IPS-18c (cell line): ENCODE results near the gene PLAC9.
"Not testable (repeated sequence)": the region's sequence is repeated elsewhere in the genome, so short reads cannot be mapped to it uniquely, and the experiment has no call there.

ENCODE experiments used
- H3K4me3 ChIP-seq: 2 replicates; pipeline ENCODE4 v1.7.0; 2013; ENCODE audit warnings: low read depth, mild to moderate bottlenecking, low read length, moderate library complexity; ENCODE audit not compliant: insufficient read depth
- H3K9me3 ChIP-seq: one replicate; pipeline ENCODE4 v1.6.1; 2013; ENCODE audit warnings: mild to moderate bottlenecking, low read length, moderate library complexity; ENCODE audit not compliant: control insufficient read depth, insufficient read depth

Gene PLAC9, protein sequence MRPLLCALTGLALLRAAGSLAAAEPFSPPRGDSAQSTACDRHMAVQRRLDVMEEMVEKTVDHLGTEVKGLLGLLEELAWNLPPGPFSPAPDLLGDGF

DNA sequence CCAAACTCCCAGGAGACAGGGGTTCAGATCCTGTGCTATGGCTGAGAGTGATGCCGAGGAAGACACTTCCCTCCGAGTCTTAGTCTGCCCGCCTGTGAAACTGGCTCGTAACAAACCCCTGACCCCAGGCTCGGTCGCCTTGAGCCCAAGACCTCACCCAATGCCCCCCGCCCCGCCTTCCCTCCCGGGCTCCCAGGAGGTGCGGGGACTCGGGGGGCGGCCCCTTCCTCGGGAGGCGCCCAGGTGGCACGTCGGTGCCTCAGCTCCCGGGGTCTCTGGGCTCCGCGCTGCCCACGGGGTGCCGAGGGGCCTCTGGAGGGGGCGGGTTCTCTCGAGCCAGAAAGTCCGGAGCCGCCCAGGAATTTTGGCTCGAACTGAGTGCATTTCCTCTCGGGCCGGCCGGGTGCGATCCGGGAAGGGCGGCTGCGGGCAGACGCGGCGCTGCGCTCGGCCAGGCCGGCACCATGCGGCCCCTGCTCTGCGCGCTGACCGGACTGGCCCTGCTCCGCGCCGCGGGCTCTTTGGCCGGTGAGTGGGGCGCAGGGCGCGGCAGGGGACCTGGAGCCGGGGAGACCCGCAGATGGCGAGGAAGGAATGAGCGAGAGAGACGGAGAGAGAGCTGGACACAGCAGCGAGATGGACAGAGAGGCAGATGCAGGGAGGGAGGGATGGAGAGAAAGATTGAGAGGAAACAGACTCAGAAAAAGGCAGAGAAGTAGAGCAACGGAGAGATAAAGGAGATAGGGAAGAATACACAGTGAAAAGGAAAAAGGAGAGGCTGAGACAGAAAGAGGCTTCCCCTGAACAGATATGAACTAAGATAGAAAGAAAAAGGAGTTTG lies at the start of gene PLAC9:
Gene PLAC9 (plus strand): TSS at position 432 of the 841 bp plus-strand sequence. CDS start 33 bp downstream, at position 465.
- H3K4me3 ChIP-seq, result peak within 1 kb of the TSS; percentile 64

DNA sequence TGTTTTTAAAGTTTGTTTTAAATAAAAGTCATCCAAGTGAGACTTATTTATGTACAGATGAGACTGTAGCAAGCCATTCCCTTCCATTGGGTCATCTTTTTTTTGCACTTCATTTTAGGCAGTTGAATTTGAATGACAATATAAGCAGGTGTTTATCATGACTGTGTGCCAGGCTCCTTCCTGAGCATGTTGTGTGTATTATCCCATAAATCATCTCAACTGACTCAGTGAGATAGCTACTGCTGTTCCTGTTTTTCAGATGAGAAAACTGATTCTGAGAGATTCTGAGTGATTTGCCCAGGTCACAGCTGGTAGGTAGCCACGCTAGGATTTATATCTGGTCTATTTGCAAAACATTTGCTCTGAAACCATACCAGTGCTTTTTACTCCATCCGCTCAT lies 42.4 kb upstream of the PLAC9 start:
- Histone ChIP-seq H3K9me3 (no peaks in the 10 kb centered on the region), H3K4me3 (no peak overlapping the region)

More for the DNA sequence above, at the start of gene PLAC9:
- H3K9me3 ChIP-seq, result peaks cover 2% of the 10 kb centered on the region

DNA sequence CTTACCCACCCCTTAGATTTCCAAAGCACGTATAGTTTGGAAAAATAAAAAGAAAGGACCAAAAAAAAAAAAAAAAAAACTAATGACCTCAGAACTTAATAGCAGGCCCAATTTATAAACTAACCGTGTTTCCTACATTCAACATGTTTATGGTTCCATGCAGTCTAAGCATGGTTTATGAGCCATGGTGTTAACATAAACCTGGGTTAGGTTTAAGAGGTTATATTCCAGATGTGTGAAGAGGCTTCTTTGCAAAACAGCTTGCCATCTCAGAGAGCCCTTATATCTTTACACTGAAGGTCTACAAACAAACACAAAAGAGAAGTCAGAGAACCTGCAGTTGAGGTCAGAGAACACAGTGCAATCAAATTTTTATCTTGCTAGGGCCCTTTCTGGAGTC lies 38.3 kb upstream of the PLAC9 start:
- H3K4me3 ChIP-seq, result no peak overlapping the region
- no peaks in the 10 kb centered on the region for H3K9me3 ChIP-seq

DNA sequence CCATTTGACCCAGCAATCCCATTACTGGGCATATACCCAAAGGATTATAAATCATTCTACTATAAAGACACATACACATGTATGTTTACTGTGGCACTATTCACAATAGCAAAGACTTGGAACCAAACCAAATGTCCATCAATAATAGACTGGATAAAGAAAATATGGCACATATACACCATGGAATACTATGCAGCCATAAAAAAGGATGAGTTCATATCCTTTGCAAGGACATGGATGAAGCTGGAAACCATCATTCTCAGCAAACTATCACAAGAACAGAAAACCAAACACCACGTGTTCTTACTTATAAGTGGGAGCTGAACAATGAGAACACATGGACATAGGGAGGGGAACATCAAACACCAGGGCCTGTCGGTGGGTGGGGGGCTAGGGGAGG lies 34.3 kb upstream of the PLAC9 start:
- H3K9me3 ChIP-seq, H3K4me3 ChIP-seq: not testable (repeated sequence)

DNA sequence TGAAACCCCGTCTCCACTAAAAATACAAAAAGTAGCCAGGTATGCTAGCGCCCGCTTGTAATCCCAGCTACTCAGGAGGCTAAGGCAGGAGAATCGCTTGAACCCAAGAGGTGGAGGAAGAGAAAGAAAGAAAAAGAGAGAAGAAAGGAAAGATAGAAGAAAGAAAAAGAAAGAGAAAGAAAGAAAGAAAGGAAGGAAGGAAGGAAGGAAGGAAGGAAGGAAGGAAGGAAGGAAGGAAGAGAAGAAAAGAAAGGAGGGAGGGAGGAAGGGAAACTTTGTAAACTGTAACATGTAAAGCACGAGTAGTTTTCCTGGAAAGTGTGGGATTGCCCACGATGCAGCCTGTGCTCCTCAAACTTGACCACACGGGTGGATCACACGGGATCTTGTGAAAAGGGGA lies 33.2 kb upstream of the PLAC9 start:
- not testable (repeated sequence) for H3K9me3 ChIP-seq

DNA sequence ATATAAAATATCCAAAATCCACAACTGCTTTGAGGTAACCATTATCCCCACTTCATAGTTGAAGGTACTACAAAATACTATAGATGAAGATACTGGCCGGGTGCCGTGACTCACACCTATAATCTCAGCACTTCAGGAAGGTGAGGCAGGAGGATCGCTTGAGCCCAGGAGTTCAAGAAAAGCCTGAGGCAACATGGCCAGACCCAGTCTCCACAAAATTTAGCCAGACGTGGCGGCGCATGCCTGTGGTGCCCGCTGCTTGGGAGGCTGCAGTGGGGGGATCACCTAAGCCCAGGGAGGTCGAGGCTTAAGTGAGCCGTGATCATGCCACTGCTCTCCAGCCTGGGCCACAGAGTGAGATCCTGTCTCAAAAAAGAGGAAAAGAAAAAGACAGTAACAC lies 32.4 kb upstream of the PLAC9 start:
- Histone ChIP-seq H3K9me3 (no peaks in the 10 kb centered on the region), H3K4me3 (no peak overlapping the region)

More for the DNA sequence above, 33.2 kb upstream of the PLAC9 start:
- not testable (repeated sequence) for H3K4me3 ChIP-seq

DNA sequence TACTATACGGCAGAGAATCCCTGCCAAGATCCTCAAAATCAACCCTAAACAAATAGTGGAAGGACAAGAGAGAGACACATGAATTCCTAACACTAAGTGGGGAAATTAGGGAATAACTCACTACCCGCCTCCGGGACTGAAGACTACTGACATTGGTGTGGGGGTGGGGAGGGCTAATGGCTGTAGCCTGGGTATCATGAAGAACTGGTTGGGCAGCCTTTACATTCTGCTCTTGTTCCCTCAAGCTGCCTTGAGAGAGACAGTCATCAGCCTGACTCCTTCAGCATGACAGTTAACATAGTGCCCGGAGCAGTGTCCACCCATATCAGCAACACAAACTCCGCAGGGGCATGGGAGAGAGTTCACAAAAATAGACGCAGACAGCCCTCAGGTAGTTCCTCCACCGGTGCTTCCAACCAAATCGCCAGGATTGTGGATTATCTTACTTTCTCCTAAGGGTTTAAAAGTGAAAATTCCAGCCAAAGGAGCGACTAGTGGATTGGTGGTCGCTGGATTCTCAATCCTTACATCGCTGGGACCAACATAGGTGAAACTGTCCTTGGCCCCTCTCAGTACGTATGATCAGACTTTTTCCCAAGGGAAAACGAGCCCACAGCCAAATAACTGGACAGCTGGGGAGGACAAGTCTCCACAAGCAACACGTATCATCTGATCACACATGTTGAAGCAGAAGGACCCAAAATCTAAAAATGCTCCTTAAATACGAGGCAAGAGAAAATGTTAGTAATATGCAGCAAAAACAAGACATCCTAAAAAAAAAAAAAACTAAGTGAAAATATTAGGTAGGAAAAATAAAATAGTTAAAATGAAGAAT lies 31.5 kb upstream of the PLAC9 start:
- Histone ChIP-seq H3K9me3 (no peaks in the 10 kb centered on the region), H3K4me3 (no peak overlapping the region)

DNA sequence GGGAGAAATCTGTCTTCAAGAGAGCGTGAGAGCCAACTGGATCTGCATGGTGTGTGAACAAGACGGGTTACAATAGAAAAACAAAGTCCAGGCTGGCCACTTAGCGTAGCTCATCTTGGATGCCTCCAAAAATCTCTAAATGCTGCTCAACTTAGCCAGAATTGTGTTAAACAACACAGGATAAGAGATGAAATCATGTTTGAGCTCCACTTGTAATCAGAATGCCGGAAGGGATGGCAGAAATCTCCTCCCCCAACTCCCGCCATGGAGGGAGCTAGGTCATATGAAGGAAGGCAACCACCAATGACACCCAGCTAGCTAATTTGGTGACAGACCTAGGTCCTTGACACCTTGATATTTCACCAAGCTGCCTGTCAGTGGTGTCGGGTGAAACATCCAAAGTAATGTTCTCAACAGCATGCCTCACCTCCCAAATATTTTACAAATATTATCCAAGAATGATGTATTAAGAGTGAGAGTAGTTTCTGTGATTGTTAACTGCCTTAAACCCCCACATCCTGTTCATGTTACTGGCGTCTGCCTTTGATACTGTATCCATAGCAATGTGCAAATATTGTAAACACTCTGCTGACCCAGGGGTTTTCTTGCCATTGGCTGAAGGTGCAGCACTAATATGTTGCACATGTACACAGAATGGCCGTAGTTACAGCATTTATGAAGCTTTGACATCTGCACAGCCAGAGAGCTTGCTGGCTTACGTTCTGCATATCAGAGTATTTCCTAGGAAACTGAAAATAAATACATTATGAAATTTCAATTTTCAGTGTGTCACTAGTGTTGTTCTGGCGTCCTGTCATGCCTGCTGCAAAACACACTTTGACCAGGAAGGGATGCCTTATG lies 28.2 kb upstream of the PLAC9 start:
- Histone ChIP-seq H3K9me3 (peaks cover 9% of the 10 kb centered on the region), H3K4me3 (no peak overlapping the region)

DNA sequence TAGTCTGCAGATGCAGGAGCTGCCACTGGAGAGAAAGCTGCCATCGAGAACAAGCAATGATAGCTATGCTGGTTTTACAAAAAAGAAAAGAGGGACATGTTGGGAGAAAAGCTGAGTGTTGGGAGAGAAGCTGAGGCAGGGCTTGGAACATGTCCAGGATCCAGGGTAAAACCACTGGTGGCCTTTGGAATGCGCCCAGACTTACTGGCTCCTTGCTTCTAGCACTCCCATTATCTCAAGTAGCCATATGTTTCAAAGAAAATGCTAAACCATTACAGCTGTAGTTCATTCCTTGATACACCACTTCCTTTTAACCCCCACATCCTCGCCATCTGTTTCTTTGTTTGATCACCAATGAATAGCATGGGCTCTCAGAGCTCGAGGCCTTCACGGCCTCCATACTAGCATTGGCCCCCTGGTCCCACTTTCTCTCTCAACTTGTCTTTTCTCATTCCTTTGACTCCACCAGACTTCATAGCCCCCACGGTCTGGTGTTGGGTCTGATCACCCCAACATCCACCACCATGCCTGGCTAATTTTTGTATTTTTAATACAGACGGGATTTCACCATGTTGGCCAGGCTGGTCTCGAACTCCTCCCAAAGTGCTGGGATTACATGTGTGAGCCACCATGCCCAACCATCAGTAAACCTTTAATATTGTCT lies 23.8 kb upstream of the PLAC9 start:
- Histone ChIP-seq H3K4me3 (no peak overlapping the region), H3K9me3 (peaks cover 11% of the 10 kb centered on the region)

DNA sequence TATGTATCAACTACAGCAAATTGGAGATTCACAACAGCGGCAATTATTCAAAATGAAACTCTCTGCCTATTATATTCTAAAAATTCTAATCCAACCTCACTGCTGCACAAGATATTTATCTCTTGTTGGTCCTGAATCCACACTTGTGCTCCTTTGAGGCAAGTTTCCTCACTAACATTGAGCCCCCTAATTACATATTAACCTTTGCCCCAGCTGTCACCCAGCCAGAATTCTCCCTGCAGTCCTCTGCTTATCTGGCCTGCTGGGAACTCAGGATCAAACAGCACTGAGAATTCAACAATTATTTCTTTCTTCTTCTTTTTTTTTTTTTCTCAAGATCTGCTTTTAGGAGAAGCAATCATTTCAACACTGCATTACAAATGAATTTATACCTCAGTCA lies 21.5 kb upstream of the PLAC9 start:
- no peak overlapping the region for H3K4me3 ChIP-seq
- H3K9me3 ChIP-seq, result peaks cover 11% of the 10 kb centered on the region

DNA sequence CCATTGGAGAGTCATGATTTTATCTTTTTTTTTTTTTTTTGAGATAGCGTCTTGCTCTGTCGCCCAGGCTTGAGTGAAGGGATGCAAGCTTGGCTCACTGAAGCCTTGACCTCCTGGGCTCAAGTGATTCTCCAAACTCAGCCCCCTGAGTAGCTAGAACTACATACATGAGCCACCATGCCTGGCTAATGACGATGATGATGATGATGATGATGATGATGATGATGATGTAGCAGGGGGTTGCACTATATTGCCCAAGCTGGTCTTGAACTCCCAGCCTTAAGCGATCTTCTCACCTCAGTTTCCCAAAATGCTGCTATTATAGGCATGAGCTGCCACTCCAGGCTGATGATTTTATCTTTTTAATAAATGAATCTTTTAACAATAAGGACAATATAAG lies 13.9 kb upstream of the PLAC9 start:
- H3K9me3 ChIP-seq, result no peaks in the 10 kb centered on the region
- H3K4me3 ChIP-seq, result no peak overlapping the region

DNA sequence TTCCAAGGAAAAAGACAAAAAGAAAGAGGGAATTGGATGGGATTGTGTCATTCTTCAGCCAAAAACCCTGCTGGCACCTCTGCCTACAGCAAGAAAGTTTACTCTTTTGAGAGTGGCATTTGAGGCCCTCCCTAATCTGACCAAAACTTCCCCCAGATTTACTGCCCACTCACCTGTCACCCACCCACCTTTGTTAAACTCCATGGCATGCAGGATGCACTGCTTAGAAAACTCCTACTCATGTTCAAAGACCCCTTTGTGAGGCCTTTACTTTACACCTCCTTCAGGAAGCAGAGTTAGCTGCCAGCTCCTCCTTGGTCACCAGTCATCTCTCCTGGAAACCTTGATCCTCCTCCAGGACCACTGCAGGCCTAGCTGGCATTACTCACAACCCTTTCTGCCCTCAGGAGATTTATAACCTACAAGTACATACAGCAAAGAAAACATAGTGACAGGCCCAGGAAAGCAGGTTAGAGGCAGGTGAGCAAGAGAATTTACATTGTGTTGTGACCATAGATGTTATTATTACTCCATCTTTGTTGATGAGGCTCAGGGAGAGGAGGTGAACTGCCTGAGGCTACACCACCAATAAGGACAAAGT lies 10.3 kb upstream of the PLAC9 start:
- no peaks in the 10 kb centered on the region for H3K9me3 ChIP-seq
- H3K4me3 ChIP-seq, result no peak overlapping the region

DNA sequence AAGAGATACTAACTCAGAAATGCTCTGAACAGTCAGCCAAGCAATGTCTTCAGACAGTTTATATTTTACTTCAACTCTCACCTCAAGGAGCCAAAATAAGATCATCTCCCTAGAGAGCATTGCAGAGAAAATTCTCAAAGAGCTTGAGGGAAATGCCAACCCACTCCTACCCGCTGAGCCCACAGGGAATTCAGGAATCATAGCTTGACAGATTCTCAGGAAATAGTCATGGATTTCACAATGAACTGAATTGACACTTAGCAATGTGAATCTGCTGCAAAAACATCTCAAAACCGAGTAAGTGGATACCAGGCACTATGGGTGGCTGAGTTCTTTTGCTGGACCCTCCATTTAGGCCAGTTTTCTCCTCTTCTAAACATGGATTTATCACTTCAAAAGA lies 9.8 kb upstream of the PLAC9 start:
- Histone ChIP-seq H3K9me3 (no peaks in the 10 kb centered on the region), H3K4me3 (no peak overlapping the region)

DNA sequence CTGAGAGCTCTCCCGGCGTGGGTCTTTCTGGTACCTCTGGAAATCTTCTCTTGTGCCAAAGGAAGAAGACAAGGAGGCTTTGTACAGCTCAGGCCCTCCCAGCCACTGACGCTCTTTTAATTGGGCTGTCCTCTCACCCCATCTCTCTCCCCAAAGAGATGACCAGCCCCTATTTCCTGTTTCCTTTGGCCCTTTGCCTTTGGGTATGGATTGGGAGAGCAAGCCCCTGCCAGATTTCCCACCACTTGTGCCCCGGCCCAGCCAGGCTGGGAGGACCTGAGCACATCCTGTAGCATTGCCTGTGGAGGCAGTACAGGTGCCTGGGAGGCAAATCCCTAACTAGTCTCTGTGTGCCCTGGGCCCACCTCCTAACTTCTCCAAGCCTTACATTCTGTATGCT lies 5.7 kb upstream of the PLAC9 start:
- Histone ChIP-seq H3K9me3 (no peaks in the 10 kb centered on the region), H3K4me3 (no peak overlapping the region)

DNA sequence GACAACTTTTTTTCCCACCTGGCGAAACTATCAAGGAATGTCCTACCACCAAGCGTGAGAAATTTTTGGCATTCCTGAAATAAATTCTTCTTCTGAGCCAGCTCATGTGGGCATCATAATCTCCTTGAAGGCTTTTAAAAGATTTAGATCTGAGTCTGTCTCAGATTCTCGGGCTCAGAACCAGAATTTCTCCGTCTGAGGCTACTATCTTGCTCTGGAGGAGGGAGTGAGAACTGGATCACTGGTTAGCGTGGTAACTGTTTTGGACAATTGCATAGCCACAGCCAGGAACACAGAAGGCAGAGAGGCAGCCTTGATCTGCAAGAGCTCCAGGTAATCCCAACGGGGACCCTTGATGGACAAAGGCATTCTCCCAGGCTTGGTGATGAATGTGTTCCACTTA lies 1.0 kb upstream of the PLAC9 start:
- peaks cover 2% of the 10 kb centered on the region for H3K9me3 ChIP-seq
- no peak overlapping the region for H3K4me3 ChIP-seq

DNA sequence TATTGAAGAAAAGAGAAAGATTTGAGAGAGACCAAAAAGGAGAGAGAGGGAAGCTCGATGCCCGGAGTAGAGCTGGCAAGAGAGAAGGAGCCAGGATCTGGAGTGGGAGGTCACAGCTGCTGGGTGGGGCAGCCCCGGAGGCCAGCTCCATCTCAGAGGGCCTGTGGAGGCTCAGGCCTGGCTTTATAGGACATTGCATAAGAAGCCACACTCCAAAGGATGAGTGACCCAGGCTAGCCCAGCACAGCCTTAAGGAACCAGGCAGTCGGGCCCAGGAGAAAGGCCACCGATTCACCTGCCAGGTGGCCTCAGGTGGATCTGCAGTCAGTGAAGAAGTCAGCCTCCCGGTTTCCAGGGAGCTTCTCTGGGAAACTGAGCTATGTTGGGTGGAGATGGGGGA lies 676 bp downstream of the PLAC9 start:
- peaks cover 2% of the 10 kb centered on the region for H3K9me3 ChIP-seq
- peak overlapping the region; percentile 64; the same call in 1 of the 2 replicates for H3K4me3 ChIP-seq
